Measurements from ENCODE around the gene ARHGAP32.
"Not testable (repeated sequence)": the region's sequence is repeated elsewhere in the genome, so short reads cannot be mapped to it uniquely, and the experiment has no call there.

ARHGAP32 gene

GRCh38 chr11:129023968-129024676, 168.0 kb downstream of the ARHGAP32 start:
- no peak for DNase-seq (ENCODE audit: low read depth)

- no peak for DNase-seq (ENCODE audit: low read depth)
These were observed 170.8 kb downstream of the ARHGAP32 start for GRCh38 chr11:129021295-129021694.

- DNase-seq (ENCODE audit: low read depth), result no peak
These were observed 173.1 kb downstream of the ARHGAP32 start for GRCh38 chr11:129018991-129019390.

GRCh38 chr11:129018126-129018525, 174.0 kb downstream of the ARHGAP32 start:
- DNase-seq (ENCODE audit: low read depth), result no peak

- no peak for DNase-seq (ENCODE audit: low read depth)
These were observed 178.2 kb downstream of the ARHGAP32 start for GRCh38 chr11:129013737-129014475.

- no peak for DNase-seq (ENCODE audit: low read depth)
These were observed 179.2 kb downstream of the ARHGAP32 start for GRCh38 chr11:129012880-129013279.

GRCh38 chr11:129006161-129006560, 186.0 kb downstream of the ARHGAP32 start:
- no peak for DNase-seq (ENCODE audit: low read depth)

GRCh38 chr11:128999165-128999564, 193.0 kb downstream of the ARHGAP32 start:
- DNase-seq (ENCODE audit: low read depth), result not testable (repeated sequence)

GRCh38 chr11:128988242-128988970, 203.7 kb downstream of the ARHGAP32 start:
- DNase-seq (ENCODE audit: low read depth), result no peak

- no peak for DNase-seq (ENCODE audit: low read depth)
These were observed 206.2 kb downstream of the ARHGAP32 start for GRCh38 chr11:128985880-128986279.

GRCh38 chr11:128983023-128983422, 209.1 kb downstream of the ARHGAP32 start:
- no peak for DNase-seq (ENCODE audit: low read depth)

- no peak for DNase-seq (ENCODE audit: low read depth)
These were observed 210.9 kb downstream of the ARHGAP32 start for GRCh38 chr11:128981254-128981653.

GRCh38 chr11:128970598-128971190, 221.4 kb downstream of the ARHGAP32 start:
- no peak for DNase-seq (ENCODE audit: low read depth)

- DNase-seq (ENCODE audit: low read depth), result no peak
These were observed 223.2 kb downstream of the ARHGAP32 start for GRCh38 chr11:128968916-128969315.

- no peak for DNase-seq (ENCODE audit: low read depth)
These were observed 224.5 kb downstream of the ARHGAP32 start for GRCh38 chr11:128967578-128967977.

GRCh38 chr11:128965485-128965884, 226.6 kb downstream of the ARHGAP32 start:
- DNase-seq (ENCODE audit: low read depth), result no peak

GRCh38 chr11:128964463-128964930, 227.6 kb downstream of the ARHGAP32 start:
- no peak for DNase-seq (ENCODE audit: low read depth)

GRCh38 chr11:128963744-128964325, 228.3 kb downstream of the ARHGAP32 start:
- DNase-seq (ENCODE audit: low read depth), result no peak

GRCh38 chr11:128962896-128963295, 229.2 kb downstream of the ARHGAP32 start:
- DNase-seq (ENCODE audit: low read depth), result no peak

GRCh38 chr11:128961645-128962044, 230.5 kb downstream of the ARHGAP32 start:
- DNase-seq (ENCODE audit: low read depth), result no peak

- no peak for DNase-seq (ENCODE audit: low read depth)
These were observed 235.0 kb downstream of the ARHGAP32 start for GRCh38 chr11:128957202-128957482.

Measured in activated T-helper 1 cell treated with Interleukin-2 at 50 U/mL for 16 hours (primary cell).